ENCODE measurements around the gene PPIL1.

PPIL1 gene

DNA sequence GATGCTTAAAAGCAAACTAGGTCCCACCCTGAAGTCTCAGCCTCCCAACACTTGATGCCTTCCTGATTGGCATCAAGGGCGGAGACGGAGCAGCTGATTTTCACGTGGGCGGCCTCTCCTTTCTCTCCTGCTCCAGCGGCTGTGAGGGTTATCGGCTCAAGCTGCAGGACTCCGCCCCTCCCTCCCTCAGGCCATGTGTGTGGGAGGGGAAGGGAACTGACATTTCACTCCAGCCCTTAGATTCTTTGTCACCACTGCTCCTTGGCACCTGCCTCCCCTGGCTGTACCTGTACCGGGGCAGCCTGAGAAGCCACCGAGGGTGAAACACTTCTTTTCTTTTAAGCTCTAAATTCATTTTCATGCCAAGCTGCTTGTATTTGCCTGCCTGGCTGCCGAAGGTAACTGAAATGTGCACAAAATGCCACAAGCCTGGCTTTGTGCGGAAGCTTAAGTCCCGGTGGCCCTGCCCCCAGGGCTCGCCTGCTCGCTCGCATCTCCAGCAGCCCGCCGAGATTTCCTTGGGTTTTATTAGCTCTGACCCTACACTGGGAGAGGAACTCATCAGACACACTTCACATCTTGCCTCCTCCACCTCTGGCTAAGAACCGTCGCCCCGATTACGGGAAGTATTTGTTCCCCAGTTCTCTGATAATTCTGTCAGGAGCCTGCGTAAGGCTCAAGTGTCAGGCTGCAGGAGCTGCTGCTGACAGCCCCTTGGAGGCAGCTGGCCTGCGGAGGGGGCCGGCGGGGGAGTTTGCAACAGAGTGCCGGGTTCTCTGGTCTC is 25.8 kb downstream of the PPIL1 start:
- Histone ChIP-seq H3K27me3 (ENCODE audit: control insufficient read depth in 5 of 5, insufficient read depth in 4 of 5, low read length in 5 of 5) (peaks cover 0 to 3% (median 0%) of the 10 kb centered on the region in 5 donors), H3K4me3 (ENCODE audit: low read depth in 1 of 5, low read length in 5 of 5) (no peak overlapping the region), H3K9ac (ENCODE audit: low read length in 5 of 5) (no peak overlapping the region), H3K27ac (ENCODE audit: low read depth, low read length) (no peak overlapping the region), H3K4me1 (ENCODE audit: control insufficient read depth in 5 of 5, insufficient read depth in 5 of 5, low read length in 5 of 5) (peaks cover 5 to 12% (median 11%) of the 10 kb centered on the region in 5 donors), H3K36me3 (ENCODE audit: control insufficient read depth in 5 of 5, insufficient read depth in 5 of 5, low read length in 5 of 5) (no peaks in the 10 kb centered on the region), H3K9me3 (ENCODE audit: control insufficient read depth in 5 of 5, low read length in 5 of 5) (peaks cover 0 to 12% (median 7%) of the 10 kb centered on the region in 5 donors)

DNA sequence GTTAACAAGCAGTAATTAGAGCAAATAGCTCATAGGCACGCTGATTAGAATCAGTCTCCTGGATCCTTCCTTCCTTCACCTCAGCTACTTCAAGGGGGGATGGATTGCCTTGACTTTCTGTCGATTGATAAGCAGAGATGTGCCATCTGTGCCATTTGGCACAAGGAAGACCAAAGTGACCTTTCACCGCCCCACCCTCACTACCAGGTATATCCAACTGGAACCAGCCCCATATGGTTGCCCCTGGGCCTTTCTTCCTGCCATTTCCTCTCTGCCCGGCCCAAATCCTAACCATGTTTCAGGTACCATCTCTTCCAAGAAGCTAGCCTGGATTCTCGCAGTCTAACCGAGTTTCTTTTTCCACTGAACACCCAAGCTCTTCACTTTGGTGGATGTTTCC is 26.6 kb downstream of the PPIL1 start:
- H3K27me3 ChIP-seq (ENCODE audit: control insufficient read depth in 5 of 5, insufficient read depth in 4 of 5, low read length in 5 of 5), result peaks cover 0 to 3% (median 0%) of the 10 kb centered on the region in 5 donors
- H3K27ac ChIP-seq (ENCODE audit: low read depth, low read length), result no peak overlapping the region
- no peaks in the 10 kb centered on the region for H3K36me3 ChIP-seq (ENCODE audit: control insufficient read depth in 5 of 5, insufficient read depth in 5 of 5, low read length in 5 of 5)
- peaks cover 2 to 9% (median 5%) of the 10 kb centered on the region in 5 donors for H3K4me1 ChIP-seq (ENCODE audit: control insufficient read depth in 5 of 5, insufficient read depth in 5 of 5, low read length in 5 of 5)
- no peak overlapping the region for H3K9ac ChIP-seq (ENCODE audit: low read length in 5 of 5)
- no peak overlapping the region for H3K4me3 ChIP-seq (ENCODE audit: low read depth in 1 of 5, low read length in 5 of 5)
- peaks cover 0 to 12% (median 7%) of the 10 kb centered on the region in 5 donors for H3K9me3 ChIP-seq (ENCODE audit: control insufficient read depth in 5 of 5, low read length in 5 of 5)

DNA sequence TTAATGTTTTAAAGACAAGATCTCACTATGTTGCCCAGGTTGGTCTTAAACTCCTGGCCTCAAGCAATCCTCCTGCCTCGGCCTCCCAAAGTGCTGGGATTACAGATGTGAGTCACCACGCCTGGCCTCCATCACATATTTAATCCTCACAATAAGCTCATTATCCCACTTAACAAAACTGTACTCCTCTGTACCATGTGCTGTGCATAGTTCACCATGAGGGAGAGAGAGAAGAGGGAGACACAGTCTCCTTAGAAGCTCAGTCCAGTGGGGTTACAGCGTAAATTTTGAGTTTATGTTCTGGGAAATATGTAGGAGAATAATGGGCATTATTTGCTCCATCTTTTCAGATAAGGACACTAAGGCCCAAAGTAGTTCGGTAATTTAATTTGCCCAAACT is 27.5 kb downstream of the PPIL1 start:
- Histone ChIP-seq H3K9ac (ENCODE audit: low read length in 5 of 5) (no peak overlapping the region), H3K27ac (ENCODE audit: low read depth, low read length) (no peak overlapping the region), H3K4me3 (ENCODE audit: low read depth in 1 of 5, low read length in 5 of 5) (no peak overlapping the region), H3K4me1 (ENCODE audit: control insufficient read depth in 5 of 5, insufficient read depth in 5 of 5, low read length in 5 of 5) (peaks cover 0 to 9% (median 0%) of the 10 kb centered on the region in 5 donors), H3K9me3 (ENCODE audit: control insufficient read depth in 5 of 5, low read length in 5 of 5) (peaks cover 0 to 12% (median 7%) of the 10 kb centered on the region in 5 donors), H3K27me3 (ENCODE audit: control insufficient read depth in 5 of 5, insufficient read depth in 4 of 5, low read length in 5 of 5) (peaks cover 0 to 3% (median 0%) of the 10 kb centered on the region in 5 donors), H3K36me3 (ENCODE audit: control insufficient read depth in 5 of 5, insufficient read depth in 5 of 5, low read length in 5 of 5) (no peaks in the 10 kb centered on the region)

DNA sequence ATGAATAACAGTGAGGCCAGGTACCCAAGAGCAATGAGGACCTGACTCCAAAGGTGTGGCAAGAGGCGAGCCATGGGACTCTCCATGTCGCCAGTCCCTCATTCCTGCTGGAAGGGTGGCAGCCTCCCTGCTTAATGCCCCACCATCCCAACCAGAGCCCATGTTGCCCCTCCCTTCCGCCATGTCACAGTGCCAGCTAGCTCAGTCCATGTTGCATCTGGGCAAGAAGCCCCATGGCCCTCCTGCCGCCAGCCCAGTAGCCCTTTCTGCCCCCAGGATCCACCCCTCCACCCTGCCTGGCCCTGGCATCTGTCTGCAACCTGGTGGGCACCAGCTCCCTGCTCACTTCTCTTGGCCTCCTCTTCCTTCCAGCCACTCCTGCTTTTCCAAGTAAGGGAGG is 29.4 kb downstream of the PPIL1 start:
- Histone ChIP-seq H3K9me3 (ENCODE audit: control insufficient read depth in 5 of 5, low read length in 5 of 5) (peaks cover 0 to 4% (median 0%) of the 10 kb centered on the region in 5 donors), H3K36me3 (ENCODE audit: control insufficient read depth in 5 of 5, insufficient read depth in 5 of 5, low read length in 5 of 5) (no peaks in the 10 kb centered on the region), H3K27me3 (ENCODE audit: control insufficient read depth in 5 of 5, insufficient read depth in 4 of 5, low read length in 5 of 5) (peaks cover 0 to 10% (median 3%) of the 10 kb centered on the region in 5 donors), H3K9ac (ENCODE audit: low read length in 5 of 5) (no peak overlapping the region), H3K4me1 (ENCODE audit: control insufficient read depth in 5 of 5, insufficient read depth in 5 of 5, low read length in 5 of 5) (peaks cover 0 to 15% (median 11%) of the 10 kb centered on the region in 5 donors), H3K27ac (ENCODE audit: low read depth, low read length) (no peak overlapping the region), H3K4me3 (ENCODE audit: low read depth in 1 of 5, low read length in 5 of 5) (no peak overlapping the region)

DNA sequence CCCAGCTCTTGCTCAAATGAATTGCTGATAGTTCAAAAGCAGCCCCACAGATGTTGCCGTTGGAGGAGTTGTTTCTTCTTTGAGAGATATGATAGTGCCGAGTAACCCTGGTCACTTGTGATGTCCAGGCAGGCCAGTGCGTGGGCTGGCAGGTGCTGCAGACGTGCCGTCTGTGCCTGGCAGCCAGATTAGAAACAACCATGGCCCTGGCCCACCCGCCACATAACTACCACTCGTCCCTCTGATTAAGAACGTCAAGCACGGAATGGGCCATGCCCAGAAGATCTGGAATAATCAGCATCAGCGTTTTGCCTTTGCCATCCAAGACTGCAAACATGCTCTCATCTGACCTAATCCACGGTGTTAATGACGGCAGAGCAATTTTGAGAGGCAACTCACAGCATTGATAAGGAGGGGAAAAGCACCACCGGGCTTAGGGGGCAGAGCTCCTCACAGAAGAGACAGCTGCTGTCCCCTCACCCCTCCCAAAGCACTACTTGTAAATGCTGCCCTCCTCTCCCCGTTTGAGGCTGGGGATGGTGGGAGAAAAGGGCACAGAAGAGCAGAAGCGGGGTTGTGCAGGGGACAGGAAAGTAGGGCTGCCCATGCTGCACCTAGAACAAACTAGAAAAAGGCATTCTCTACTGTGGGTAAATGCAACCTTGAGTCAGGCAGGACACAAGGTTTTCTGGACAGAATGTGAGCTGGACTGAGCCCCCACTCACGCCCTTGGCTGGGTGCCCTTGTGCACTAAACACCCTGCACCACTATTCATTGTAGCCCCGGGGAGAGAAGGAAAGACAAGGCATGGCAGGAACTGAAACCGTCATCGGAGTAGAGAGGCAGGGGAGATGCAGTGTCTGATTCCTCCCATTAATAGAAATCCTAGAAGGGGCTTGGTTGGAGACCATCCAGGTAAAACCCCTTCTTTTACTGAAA is 30.1 kb downstream of the PPIL1 start:
- H3K27me3 ChIP-seq (ENCODE audit: control insufficient read depth in 5 of 5, insufficient read depth in 4 of 5, low read length in 5 of 5), result peaks cover 0 to 11% (median 3%) of the 10 kb centered on the region in 5 donors
- H3K27ac ChIP-seq (ENCODE audit: low read depth, low read length), result no peak overlapping the region
- H3K9ac ChIP-seq (ENCODE audit: low read length in 5 of 5), result no peak overlapping the region
- H3K9me3 ChIP-seq (ENCODE audit: control insufficient read depth in 5 of 5, low read length in 5 of 5), result no peaks in the 10 kb centered on the region
- H3K36me3 ChIP-seq (ENCODE audit: control insufficient read depth in 5 of 5, insufficient read depth in 5 of 5, low read length in 5 of 5), result no peaks in the 10 kb centered on the region
- H3K4me3 ChIP-seq (ENCODE audit: low read depth in 1 of 5, low read length in 5 of 5), result no peak overlapping the region
- peaks cover 0 to 19% (median 15%) of the 10 kb centered on the region in 5 donors for H3K4me1 ChIP-seq (ENCODE audit: control insufficient read depth in 5 of 5, insufficient read depth in 5 of 5, low read length in 5 of 5)

DNA sequence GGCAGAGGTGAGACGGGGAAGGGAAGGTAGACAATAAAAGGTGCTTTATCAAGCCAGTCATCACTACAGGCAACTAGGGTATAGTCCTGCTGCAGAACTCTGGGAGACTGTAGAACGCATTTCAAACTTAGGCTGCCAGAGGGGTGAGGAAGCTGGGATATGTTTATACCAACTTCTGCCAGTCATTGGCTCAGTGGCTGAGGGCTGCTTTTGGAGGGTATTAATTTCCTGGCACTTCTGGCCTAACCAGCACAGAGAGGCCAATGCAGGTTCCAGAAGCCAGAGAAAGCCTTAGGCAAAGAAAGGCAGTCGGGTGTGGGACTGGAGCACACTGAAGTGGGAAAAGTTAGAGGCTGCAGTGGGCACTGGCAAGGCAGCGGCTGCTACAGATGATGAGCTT is 31.4 kb downstream of the PPIL1 start:
- Histone ChIP-seq H3K4me3 (ENCODE audit: low read depth in 1 of 5, low read length in 5 of 5) (no peak overlapping the region), H3K27me3 (ENCODE audit: control insufficient read depth in 5 of 5, insufficient read depth in 4 of 5, low read length in 5 of 5) (peaks cover 4 to 22% (median 14%) of the 10 kb centered on the region in 5 donors), H3K9me3 (ENCODE audit: control insufficient read depth in 5 of 5, low read length in 5 of 5) (no peaks in the 10 kb centered on the region), H3K4me1 (ENCODE audit: control insufficient read depth in 5 of 5, insufficient read depth in 5 of 5, low read length in 5 of 5) (peaks cover 0 to 23% (median 21%) of the 10 kb centered on the region in 5 donors), H3K27ac (ENCODE audit: low read depth, low read length) (no peak overlapping the region), H3K9ac (ENCODE audit: low read length in 5 of 5) (no peak overlapping the region), H3K36me3 (ENCODE audit: control insufficient read depth in 5 of 5, insufficient read depth in 5 of 5, low read length in 5 of 5) (no peaks in the 10 kb centered on the region)

DNA sequence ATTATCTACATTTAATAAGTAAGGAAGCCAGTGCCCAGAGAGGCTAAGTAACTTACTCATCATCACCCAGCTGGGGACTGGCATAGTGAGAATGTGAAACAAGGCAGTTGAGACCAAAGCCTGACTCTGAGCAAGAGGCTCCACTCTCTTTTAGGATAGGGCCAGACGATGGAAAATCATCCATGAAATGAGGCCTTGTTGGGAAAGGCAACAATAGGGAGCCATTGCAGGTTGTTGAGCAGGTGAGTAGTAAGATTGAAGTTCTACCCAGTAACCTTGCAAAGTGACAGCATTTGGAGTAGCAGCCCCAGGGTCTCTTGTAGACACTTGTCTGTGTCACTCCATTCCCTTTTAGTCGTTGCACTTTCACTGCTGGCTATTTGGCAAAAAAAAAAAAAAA is 32.8 kb downstream of the PPIL1 start:
- H3K9me3 ChIP-seq (ENCODE audit: control insufficient read depth in 5 of 5, low read length in 5 of 5), result no peaks in the 10 kb centered on the region
- H3K27me3 ChIP-seq (ENCODE audit: control insufficient read depth in 5 of 5, insufficient read depth in 4 of 5, low read length in 5 of 5), result peaks cover 4 to 21% (median 14%) of the 10 kb centered on the region in 5 donors
- no peak overlapping the region for H3K27ac ChIP-seq (ENCODE audit: low read depth, low read length)
- H3K4me3 ChIP-seq (ENCODE audit: low read depth in 1 of 5, low read length in 5 of 5), result no peak overlapping the region
- no peaks in the 10 kb centered on the region for H3K36me3 ChIP-seq (ENCODE audit: control insufficient read depth in 5 of 5, insufficient read depth in 5 of 5, low read length in 5 of 5)
- H3K9ac ChIP-seq (ENCODE audit: low read length in 5 of 5), result no peak overlapping the region
- H3K4me1 ChIP-seq (ENCODE audit: control insufficient read depth in 5 of 5, insufficient read depth in 5 of 5, low read length in 5 of 5), result peaks cover 0 to 23% (median 21%) of the 10 kb centered on the region in 5 donors

DNA sequence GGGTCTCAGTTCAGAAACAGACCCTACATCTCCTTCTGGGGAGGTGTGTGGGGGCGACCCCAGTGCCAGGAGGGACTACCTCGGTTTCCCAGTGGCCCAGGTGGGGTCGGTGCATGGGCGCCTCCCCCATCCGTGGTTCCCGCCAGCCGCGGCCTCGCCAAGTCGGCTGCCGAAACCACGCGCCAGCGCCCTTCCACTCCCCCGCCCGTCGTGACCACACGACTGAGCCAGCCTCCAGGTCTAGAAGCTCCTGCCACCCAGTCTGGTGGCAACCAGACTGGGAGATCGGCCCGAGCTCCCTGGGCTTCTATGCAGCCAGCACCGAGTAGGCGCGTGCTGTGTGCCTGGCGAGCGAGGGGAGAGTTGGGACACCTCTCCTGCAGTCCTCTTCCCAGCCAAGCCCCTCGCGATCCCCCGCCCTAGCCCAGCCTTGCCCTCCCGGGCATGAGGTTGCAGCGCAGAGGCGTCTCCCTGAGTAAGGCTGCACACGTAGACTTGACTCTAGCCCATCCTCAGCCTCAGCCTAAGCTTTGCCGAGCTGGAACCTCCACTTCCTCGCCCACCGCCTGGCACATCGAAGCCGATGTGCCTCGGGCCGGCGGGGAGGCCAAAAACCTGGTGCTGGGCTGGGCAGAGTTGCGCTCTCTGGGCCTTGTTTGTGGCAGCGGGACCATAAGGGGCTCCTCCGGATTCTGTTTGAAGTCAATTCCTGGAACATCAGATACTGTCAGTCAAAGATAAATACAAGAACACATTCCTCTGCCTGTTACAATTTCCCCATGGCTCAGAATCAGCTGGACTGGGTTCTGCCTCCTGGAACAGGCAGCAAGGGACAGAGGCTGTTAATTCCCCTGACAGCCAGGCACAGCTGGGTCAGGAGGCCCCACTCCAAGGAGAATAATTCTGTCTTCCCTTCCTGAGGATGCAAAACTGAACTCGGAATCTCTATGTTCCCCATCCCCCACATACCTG is 33.9 kb downstream of the PPIL1 start:
- H3K9me3 ChIP-seq (ENCODE audit: control insufficient read depth in 5 of 5, low read length in 5 of 5), result no peaks in the 10 kb centered on the region
- peaks cover 0 to 23% (median 21%) of the 10 kb centered on the region in 5 donors for H3K4me1 ChIP-seq (ENCODE audit: control insufficient read depth in 5 of 5, insufficient read depth in 5 of 5, low read length in 5 of 5)
- H3K4me3 ChIP-seq (ENCODE audit: low read depth in 1 of 5, low read length in 5 of 5), result peak overlapping the region; percentile 42 to 60 (median 53)
- H3K27ac ChIP-seq (ENCODE audit: low read depth, low read length), result no peak overlapping the region
- peaks cover 4 to 21% (median 14%) of the 10 kb centered on the region in 5 donors for H3K27me3 ChIP-seq (ENCODE audit: control insufficient read depth in 5 of 5, insufficient read depth in 4 of 5, low read length in 5 of 5)
- H3K9ac ChIP-seq (ENCODE audit: low read length in 5 of 5), result peak overlapping the region in 1 of 5 donors; percentile 44
- no peaks in the 10 kb centered on the region for H3K36me3 ChIP-seq (ENCODE audit: control insufficient read depth in 5 of 5, insufficient read depth in 5 of 5, low read length in 5 of 5)

DNA sequence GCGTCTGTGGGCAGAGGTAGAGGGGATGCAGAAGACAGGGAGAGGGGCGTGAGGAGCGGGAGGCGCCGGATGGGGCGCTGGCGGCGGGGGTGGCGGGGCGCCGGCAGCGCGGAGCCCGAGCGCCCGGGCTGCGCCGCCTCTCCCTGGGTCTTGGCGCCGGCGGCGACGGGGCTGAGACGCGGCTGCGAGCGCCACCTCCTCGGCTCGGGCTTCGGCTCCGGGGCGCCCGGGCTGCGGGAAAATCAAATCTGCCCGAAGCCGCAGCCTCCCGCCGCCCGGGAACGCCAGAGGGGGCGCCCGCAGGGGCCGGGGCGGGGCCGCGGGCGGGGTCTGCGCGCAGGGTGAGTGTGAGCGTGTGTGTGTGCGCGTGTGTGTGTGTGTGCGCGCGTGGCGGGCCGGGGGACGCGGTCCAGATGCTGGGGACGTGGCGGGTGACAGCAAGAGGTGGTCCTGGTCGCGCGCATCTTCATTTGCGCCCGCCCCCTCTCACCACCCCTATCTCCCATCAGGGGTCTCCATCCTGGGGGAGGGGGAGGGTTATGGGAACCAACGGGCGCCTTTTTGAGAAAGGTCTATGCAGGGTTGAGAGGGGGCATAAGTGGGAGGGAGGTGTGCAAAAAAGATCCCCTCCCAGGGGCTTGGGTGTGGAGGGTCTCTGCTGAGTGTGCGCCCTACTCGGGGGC is 34.7 kb downstream of the PPIL1 start:
- no peaks in the 10 kb centered on the region for H3K36me3 ChIP-seq (ENCODE audit: control insufficient read depth in 5 of 5, insufficient read depth in 5 of 5, low read length in 5 of 5)
- peaks cover 4 to 21% (median 12%) of the 10 kb centered on the region in 5 donors for H3K27me3 ChIP-seq (ENCODE audit: control insufficient read depth in 5 of 5, insufficient read depth in 4 of 5, low read length in 5 of 5)
- peak overlapping the region; percentile 42 to 60 (median 53) for H3K4me3 ChIP-seq (ENCODE audit: low read depth in 1 of 5, low read length in 5 of 5)
- no peaks in the 10 kb centered on the region for H3K9me3 ChIP-seq (ENCODE audit: control insufficient read depth in 5 of 5, low read length in 5 of 5)
- peaks cover 0 to 23% (median 21%) of the 10 kb centered on the region in 5 donors for H3K4me1 ChIP-seq (ENCODE audit: control insufficient read depth in 5 of 5, insufficient read depth in 5 of 5, low read length in 5 of 5)
- no peak overlapping the region for H3K27ac ChIP-seq (ENCODE audit: low read depth, low read length)
- H3K9ac ChIP-seq (ENCODE audit: low read length in 5 of 5), result peak overlapping the region in 1 of 5 donors; percentile 44
